Sigmoid colon (tissue), 7 donors: ENCODE measurements around the gene DYSF. TPM values are rescaled to one million over a fixed set of nuclear protein-coding genes. Genes with fewer than 3 reads are reported as not detected.

Experiments
- DNase-seq: peaks from one replicate; pipeline ENCODE4 v3.0.0-alpha.2; 2019
- H3K27ac ChIP-seq, 4 donors: fragments of 200-600 bp; sonication (generic); one replicate each; pipeline ENCODE4 v1.5.1; 2016 to 2019; ENCODE audit warnings: mild to moderate bottlenecking in 1 of 4
- H3K27me3 ChIP-seq, 3 donors: fragments of 200-600 bp; sonication (generic); one replicate each; pipeline ENCODE4 v1.5.1; 2019; ENCODE audit warnings: mild to moderate bottlenecking in 1 of 3
- H3K36me3 ChIP-seq, 4 donors: fragments of 200-600 bp; sonication (generic); one replicate each; pipeline ENCODE4 v1.5.1; 2016 to 2019
- H3K4me1 ChIP-seq, 4 donors: fragments of 200-600 bp; sonication (generic); one replicate each; pipeline ENCODE4 v1.5.1; 2017 to 2019
- H3K4me3 ChIP-seq, 4 donors: fragments of 200-600 bp; sonication (generic); one replicate each; pipeline ENCODE4 v1.5.1; 2017 to 2019; ENCODE audit warnings: mild to moderate bottlenecking in 2 of 4, moderate library complexity in 1 of 4
- H3K9me3 ChIP-seq, 4 donors: fragments of 200-600 bp in 3 of 4; sonication (generic) in 3 of 4; one replicate each; pipeline versions ENCODE4 v1.5.1 to v1.6.1; 2013 to 2019
- CTCF ChIP-seq, 4 experiments: fragments of 450-650 bp in 3 of 4; fragments of 200-600 bp in 1 of 4; IDR thresholded peaks; one replicate each; pipeline ENCODE4 v1.5.1; 2016 to 2019; ENCODE audit warnings: antibody characterized with exemption in 4 of 4, mild to moderate bottlenecking in 3 of 4, moderate library complexity in 2 of 4
- EP300 ChIP-seq, 4 donors: sonication (generic); formaldehyde crosslinking; IDR thresholded peaks; one replicate each; pipeline ENCODE4 v1.6.1; 2017; ENCODE audit warnings: antibody characterized with exemption in 4 of 4
- POLR2A ChIP-seq, 2 donors: fragments of 450-650 bp; IDR thresholded peaks; one replicate each; pipeline ENCODE4 v1.6.1; 2016; ENCODE audit warnings: antibody characterized with exemption in 2 of 2, mild to moderate bottlenecking in 2 of 2, moderate library complexity in 2 of 2
- POLR2AphosphoS5 ChIP-seq, 4 donors: sonication (generic); formaldehyde crosslinking; IDR thresholded peaks; one replicate each; pipeline ENCODE4 v1.6.1; 2017; ENCODE audit warnings: antibody characterized with exemption in 4 of 4
- WGBS, 2 donors: extraction: QIAGEN DNeasy Blood & Tissue Kit; methylation state at CpG; one replicate each; pipeline ENCODE4 v1.1.7; 2013; 5-methylcytosine and 5-hydroxymethylcytosine counted together
- intact Hi-C: fragments of 100-400 bp; cut with DNase I; formaldehyde crosslinking; loops from one replicate; pipeline ENCODE4 v1.15.1; 2023
- polyA plus RNA-seq, 3 donors: library from polyadenylated mRNA; stranded (reverse); fragments of 200-250 nt; gene quantifications; one replicate each; pipeline ENCODE4 v1.2.3, GENCODE V29; 2013
- total RNA-seq, 4 donors: library from RNA; depleted of rRNA; stranded (reverse); fragments of >200 nt; gene quantifications; one replicate each; pipeline ENCODE4 v1.1.0, GENCODE V29; 2016
- donor health status: healthy with polysubstance abuse.
- donor health status: Bipolar disorder and iron deficiency.
- donor health status: healthy.

Gene DYSF
- total and polyA plus RNA-seq, 7 donors = 1.6 to 49.6 (median 12.5) TPM

GRCh38 chr2:71560638-71561011 is 107.3 kb downstream of the DYSF start:
- H3K9me3 ChIP-seq = no peaks in the 10 kb centered on the region
- DNase-seq = no peak
- H3K27me3 ChIP-seq = no peaks in the 10 kb centered on the region
- H3K27ac ChIP-seq = no peak overlapping the region
- TF ChIP-seq EP300 (IDR thresholded peaks at IDR 0.05) (no peak), POLR2A (IDR thresholded peaks at IDR 0.05) (no peak), POLR2AphosphoS5 (IDR thresholded peaks at IDR 0.05) (no peak), CTCF (IDR thresholded peaks at IDR 0.05) (no peak)
- H3K4me3 ChIP-seq = no peak overlapping the region
- peaks cover 0 to 23% (median 6%) of the 10 kb centered on the region in 4 donors for H3K36me3 ChIP-seq
- H3K4me1 ChIP-seq = peaks cover 0 to 9% (median 4%) of the 10 kb centered on the region in 4 donors
- 88% methylated on average over 20 of the region's 20 CpGs for WGBS, 2 donors
- intact Hi-C loops = no loop called here

GRCh38 chr2:71561441-71562267 is 108.3 kb downstream of the DYSF start:
- Histone ChIP-seq H3K27me3 (no peaks in the 10 kb centered on the region), H3K9me3 (no peaks in the 10 kb centered on the region), H3K4me1 (peaks cover 0 to 9% (median 4%) of the 10 kb centered on the region in 4 donors), H3K4me3 (no peak overlapping the region), H3K27ac (no peak overlapping the region), H3K36me3 (peaks cover 0 to 15% (median 3%) of the 10 kb centered on the region in 4 donors)
- DNase-seq = no peak
- no peak for TF ChIP-seq POLR2AphosphoS5 (IDR thresholded peaks at IDR 0.05)
- TF ChIP-seq CTCF (IDR thresholded peaks at IDR 0.05) = no peak
- no peak for TF ChIP-seq EP300 (IDR thresholded peaks at IDR 0.05)
- no peak for TF ChIP-seq POLR2A (IDR thresholded peaks at IDR 0.05)
- intact Hi-C loops = no loop called here
- WGBS, 2 donors = 85 to 92% methylated on average over 15 of the region's 15 CpGs

- peaks cover 0 to 9% (median 3%) of the 10 kb centered on the region in 4 donors for H3K36me3 ChIP-seq
- H3K27ac ChIP-seq = no peak overlapping the region
- DNase-seq = no peak
- H3K9me3 ChIP-seq = no peaks in the 10 kb centered on the region
- no peak overlapping the region for H3K4me3 ChIP-seq
- intact Hi-C loops = no loop called here
- no peaks in the 10 kb centered on the region for H3K27me3 ChIP-seq
- H3K4me1 ChIP-seq = peaks cover 0 to 9% (median 4%) of the 10 kb centered on the region in 4 donors
- WGBS, 2 donors = 83 to 85% methylated on average over 7 of the region's 7 CpGs
- TF ChIP-seq POLR2AphosphoS5 (IDR thresholded peaks at IDR 0.05) (no peak), POLR2A (IDR thresholded peaks at IDR 0.05) (no peak), CTCF (IDR thresholded peaks at IDR 0.05) (no peak), EP300 (IDR thresholded peaks at IDR 0.05) (no peak)
These were observed 109.2 kb downstream of the DYSF start for GRCh38 chr2:71562518-71562917.

- TF ChIP-seq POLR2A (IDR thresholded peaks at IDR 0.05) = no peak
- TF ChIP-seq POLR2AphosphoS5 (IDR thresholded peaks at IDR 0.05) = no peak
- TF ChIP-seq EP300 (IDR thresholded peaks at IDR 0.05) = no peak
- no peak for TF ChIP-seq CTCF (IDR thresholded peaks at IDR 0.05)
These were observed 110.5 kb downstream of the DYSF start for GRCh38 chr2:71563872-71564271.

More at GRCh38 chr2:71563872-71564271, 110.5 kb downstream of the DYSF start:
- WGBS, 2 donors = 89 to 93% methylated on average over 11 of the region's 11 CpGs
- Histone ChIP-seq H3K27me3 (no peaks in the 10 kb centered on the region), H3K4me1 (peaks cover 0 to 9% (median 4%) of the 10 kb centered on the region in 4 donors), H3K9me3 (no peaks in the 10 kb centered on the region), H3K27ac (no peak overlapping the region), H3K4me3 (no peak overlapping the region), H3K36me3 (peaks cover 0 to 15% (median 3%) of the 10 kb centered on the region in 4 donors)
- intact Hi-C loops = no loop called here
- DNase-seq = no peak
